Ovary (tissue), 9 donors: ENCODE results near the gene SYVN1. TPM values are rescaled to one million over a fixed set of nuclear protein-coding genes. Genes with fewer than 3 reads are reported as not detected.

ENCODE experiments used
- DNase-seq, 5 donors: peaks; one replicate each; pipeline ENCODE4 v3.0.0-alpha.2; 2019 to 2020
- H3K27ac ChIP-seq, 2 donors: fragments of 200-600 bp; one replicate each; pipeline versions ENCODE4 v1.5.1 to v1.8.0; 2019 to 2022
- H3K27me3 ChIP-seq: fragments of 200-600 bp; one replicate; pipeline ENCODE4 v1.8.0; 2022
- H3K36me3 ChIP-seq: fragments of 200-600 bp; sonication (generic); one replicate; pipeline ENCODE4 v1.5.1; 2019
- H3K4me1 ChIP-seq: one replicate; pipeline ENCODE4 v1.8.1; 2013; ENCODE audit warnings: mild to moderate bottlenecking, moderate library complexity; ENCODE audit not compliant: insufficient read depth
- H3K4me3 ChIP-seq: fragments of 200-600 bp; sonication (generic); one replicate; pipeline ENCODE4 v1.5.1; 2017
- H3K9me3 ChIP-seq, 2 donors: fragments of 200-600 bp in 1 of 2; sonication (generic) in 1 of 2; one replicate each; pipeline versions ENCODE4 v1.5.1 to v1.8.1; 2013 to 2019; ENCODE audit warnings: mild to moderate bottlenecking in 1 of 2, moderate library complexity in 1 of 2
- EP300 ChIP-seq: sonication (generic); formaldehyde crosslinking; IDR thresholded peaks from one replicate; pipeline ENCODE4 v1.6.1; 2017; ENCODE audit warnings: antibody characterized with exemption
- POLR2A ChIP-seq: fragments of 450-650 bp; IDR thresholded peaks from one replicate; pipeline ENCODE4 v1.6.1; 2017; ENCODE audit warnings: antibody characterized with exemption, mild to moderate bottlenecking, moderate library complexity
- WGBS, 3 donors: extraction: QIAGEN DNeasy Blood & Tissue Kit in 1 of 3; methylation state at CpG; one replicate each; pipeline versions ENCODE4 v1.1.5 to v1.1.7; 2013 to 2017; 5-methylcytosine and 5-hydroxymethylcytosine counted together
- intact Hi-C, 4 donors: fragments of 100-400 bp; cut with DNase I; formaldehyde crosslinking; loops; one replicate each; pipeline versions ENCODE4 v1.11.0 to v1.15.1; 2022 to 2023
- microRNA-seq, 3 donors: library from miRNA; unstranded; fragments of <30 nt; microRNA quantifications; one replicate each; pipeline versions ENCODE4 to v1.2.0, GENCODE V29; 2019 to 2020
- polyA plus RNA-seq, 2 donors: library from polyadenylated mRNA; stranded (reverse); fragments of 200-250 nt in 1 of 2; fragments of 350-450 nt in 1 of 2; fragmentation: Illumina TruSeq in 1 of 2; extraction: RNeasy Lipid Tissue Mini Kit (QIAGEN cat#74804) in 1 of 2; gene quantifications; one replicate each; pipeline ENCODE4 v1.2.3, GENCODE V29; 2013 to 2014
- small RNA-seq: library from RNA; depleted of rRNA; stranded (forward); fragments of <200 nt; gene quantifications from one replicate; pipeline ENCODE3, GENCODE V24; 2016
- total RNA-seq, 7 donors: library from RNA; depleted of rRNA in 2 of 7; stranded (reverse); fragments of >200 nt in 2 of 7; fragmentation: NEBNext Ultra II Directional in 3 of 7; extraction: Animal tissue kit (Norgen Biotek cat#: 25700) in 3 of 7; gene quantifications; one replicate each; pipeline versions ENCODE4 v1.1.0 to v1.2.4, GENCODE V29; 2016 to 2023
- TF ChIP-seq, protein P1 (sequence below), 3 donors: fragments of 450-650 bp in 2 of 3; fragments of 200-600 bp in 1 of 3; IDR thresholded peaks; one replicate each; pipeline versions ENCODE4 v1.5.1 to v1.8.0; 2016 to 2022; ENCODE audit warnings: antibody characterized with exemption in 3 of 3, mild to moderate bottlenecking in 1 of 3
- donor health status: DM: no; HTN: no; CAD: no; lungs with moderate emphysema.
- donor health status: DM: no; HTN: no; CAD: no.
- donor health status: Bipolar disorder and iron deficiency.
- donor health status: DM: yes; HTN: yes; CAD: no.
- donor health status: DM: no; HTN: no; CAD: no.
- donor health status: DM: yes; HTN: yes; CAD: no.

Gene SYVN1
- total and polyA plus RNA-seq, 9 donors = 21.1 to 73.0 (median 53.3) TPM

DNA sequence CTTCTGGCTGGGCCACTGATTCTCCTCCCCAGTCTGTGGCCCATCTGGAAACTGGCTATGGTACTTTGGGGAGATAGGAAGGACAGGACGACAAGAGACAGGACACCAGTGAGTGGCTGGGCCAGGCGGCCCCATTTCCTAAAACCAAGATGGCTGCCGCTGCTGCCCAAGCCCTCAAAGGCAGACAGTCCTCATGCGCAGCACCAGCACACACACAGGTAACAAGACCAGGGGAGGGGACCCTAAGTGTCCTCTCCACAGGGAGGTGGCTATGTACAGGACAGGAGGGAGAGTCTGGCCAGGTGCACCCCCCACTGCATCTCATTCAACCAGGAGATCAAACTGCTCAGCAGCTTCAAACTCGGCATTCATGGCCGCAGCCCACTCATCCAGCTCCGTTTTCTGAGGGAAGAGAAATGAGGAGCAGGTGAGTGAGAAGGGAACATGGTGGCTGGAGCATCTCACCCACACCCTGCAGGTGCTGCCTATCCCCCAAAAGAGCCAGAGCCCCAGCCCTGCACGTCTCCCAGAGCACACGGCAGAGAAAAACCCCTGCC, 55.5 kb downstream of the SYVN1 start:
- H3K36me3 ChIP-seq = no peaks in the 10 kb centered on the region
- no peaks in the 10 kb centered on the region for H3K9me3 ChIP-seq
- no peak for DNase-seq
- H3K27ac ChIP-seq = no peak overlapping the region
- WGBS, 3 donors = 86 to 92% (median 87%) methylated on average over 9 of the region's 9 CpGs
- TF ChIP-seq EP300 (no peak), POLR2A (no peak)
- TF ChIP-seq, protein P1, sequence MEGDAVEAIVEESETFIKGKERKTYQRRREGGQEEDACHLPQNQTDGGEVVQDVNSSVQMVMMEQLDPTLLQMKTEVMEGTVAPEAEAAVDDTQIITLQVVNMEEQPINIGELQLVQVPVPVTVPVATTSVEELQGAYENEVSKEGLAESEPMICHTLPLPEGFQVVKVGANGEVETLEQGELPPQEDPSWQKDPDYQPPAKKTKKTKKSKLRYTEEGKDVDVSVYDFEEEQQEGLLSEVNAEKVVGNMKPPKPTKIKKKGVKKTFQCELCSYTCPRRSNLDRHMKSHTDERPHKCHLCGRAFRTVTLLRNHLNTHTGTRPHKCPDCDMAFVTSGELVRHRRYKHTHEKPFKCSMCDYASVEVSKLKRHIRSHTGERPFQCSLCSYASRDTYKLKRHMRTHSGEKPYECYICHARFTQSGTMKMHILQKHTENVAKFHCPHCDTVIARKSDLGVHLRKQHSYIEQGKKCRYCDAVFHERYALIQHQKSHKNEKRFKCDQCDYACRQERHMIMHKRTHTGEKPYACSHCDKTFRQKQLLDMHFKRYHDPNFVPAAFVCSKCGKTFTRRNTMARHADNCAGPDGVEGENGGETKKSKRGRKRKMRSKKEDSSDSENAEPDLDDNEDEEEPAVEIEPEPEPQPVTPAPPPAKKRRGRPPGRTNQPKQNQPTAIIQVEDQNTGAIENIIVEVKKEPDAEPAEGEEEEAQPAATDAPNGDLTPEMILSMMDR (IDR thresholded peaks at IDR 0.05) = no peak
- intact Hi-C loops = no loop called here
- no peaks in the 10 kb centered on the region for H3K27me3 ChIP-seq
- peaks cover 4% of the 10 kb centered on the region for H3K4me1 ChIP-seq
- no peak overlapping the region for H3K4me3 ChIP-seq

DNA sequence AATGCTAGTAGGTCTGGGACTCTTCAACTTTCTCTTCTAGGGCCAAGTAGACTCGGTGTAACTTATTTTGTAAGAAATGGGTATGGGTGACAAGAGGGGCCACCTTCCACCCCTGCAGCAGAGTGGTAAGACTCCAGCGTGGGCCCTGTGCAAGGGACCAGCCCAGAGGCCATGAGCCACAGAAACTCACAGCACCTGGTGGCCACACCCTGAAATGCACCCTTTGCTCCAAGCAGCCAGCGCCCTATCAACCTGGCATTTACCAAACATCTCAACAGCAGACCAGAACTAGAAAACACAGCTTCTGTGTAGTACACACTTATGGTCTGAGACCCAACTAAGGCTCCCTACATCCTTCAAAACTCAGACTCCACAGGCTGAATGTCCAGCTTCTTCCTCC, 56.2 kb downstream of the SYVN1 start:
- H3K4me1 ChIP-seq = no peaks in the 10 kb centered on the region
- WGBS, 3 donors = 67 to 71% (median 69%) methylated on average over 3 of the region's 3 CpGs
- intact Hi-C loops = no loop called here
- no peak overlapping the region for H3K27ac ChIP-seq
- H3K27me3 ChIP-seq = no peaks in the 10 kb centered on the region
- TF ChIP-seq EP300 (no peak), POLR2A (no peak)
- TF ChIP-seq, protein P1 (IDR thresholded peaks at IDR 0.05) = no peak
- no peak for DNase-seq
- no peak overlapping the region for H3K4me3 ChIP-seq
- H3K36me3 ChIP-seq = no peaks in the 10 kb centered on the region
- no peaks in the 10 kb centered on the region for H3K9me3 ChIP-seq

DNA sequence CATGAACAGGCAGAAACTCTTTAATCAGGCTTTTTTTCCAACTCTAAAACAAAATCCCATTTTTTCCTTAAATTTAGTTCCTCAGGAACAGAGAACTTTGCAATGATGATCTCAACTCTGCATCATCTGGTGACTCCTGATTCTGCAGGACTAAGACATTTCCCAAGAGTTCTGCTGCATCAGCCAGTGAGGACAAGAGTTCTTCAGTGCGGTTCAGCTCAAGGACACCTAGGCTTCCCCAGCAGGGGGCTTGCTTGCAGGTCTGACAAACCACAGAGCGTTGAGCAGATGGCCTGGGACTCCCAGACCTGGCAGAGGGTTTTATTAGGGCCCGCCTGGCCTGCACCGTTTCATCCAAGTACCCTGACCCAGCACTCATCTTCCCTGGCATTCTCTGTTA, 56.9 kb downstream of the SYVN1 start:
- H3K27ac ChIP-seq = no peak overlapping the region
- H3K9me3 ChIP-seq = no peaks in the 10 kb centered on the region
- H3K4me3 ChIP-seq = no peak overlapping the region
- WGBS, 3 donors = 56 to 60% (median 59%) methylated on average over 4 of the region's 4 CpGs
- TF ChIP-seq EP300 = no peak
- TF ChIP-seq, protein P1 (IDR thresholded peaks at IDR 0.05) = no peak
- TF ChIP-seq POLR2A = no peak
- no peak for DNase-seq
- H3K27me3 ChIP-seq = no peaks in the 10 kb centered on the region
- intact Hi-C loops = no loop called here
- H3K36me3 ChIP-seq = no peaks in the 10 kb centered on the region
- H3K4me1 ChIP-seq = no peaks in the 10 kb centered on the region

Small RNA genes within 50 kb of the gene (microRNA-seq; reads per million reads assigned to microRNA genes)
- gene MIR6751 = 0 to 0.18 (median 0) reads per million in 3 donors

Small RNA genes within 50 kb of the gene (small RNA-seq; reads per million reads assigned to genes)
- gene HIGD1AP10 (not detected), gene PDCL2P2 (not detected), gene RNU2-23P (0.15 reads per million)

Other genes with a start within 250 kb of the SYVN1 start
- 10 to 100 TPM; 22.2 to 40.1 (median 30.4) TPM for gene ATG2A, start 217.3 kb downstream of the SYVN1 start, total RNA-seq
- gene ATG2A, start 217.3 kb downstream of the SYVN1 start, polyA plus RNA-seq = 10 to 100 TPM in 1 of 2 donors, 1 to 10 TPM in 1; 2.2 to 23.4 TPM
- gene PPP2R5B, start 209.8 kb downstream of the SYVN1 start, total RNA-seq = 10 to 100 TPM in 5 of 7 donors, 1 to 10 TPM in 2; 9.0 to 12.8 (median 12.2) TPM
- gene PPP2R5B, start 209.8 kb downstream of the SYVN1 start, polyA plus RNA-seq = 10 to 100 TPM in 1 of 2 donors, 1 to 10 TPM in 1; 8.0 to 16.2 TPM
- 1 to 10 TPM in 3 of 7 donors, under 1 TPM in 3, not detected in 1; 0.45 to 1.6 (median 0.88) TPM for gene GPHA2, start 198.6 kb downstream of the SYVN1 start, total RNA-seq
- under 1 TPM in 1 of 2 donors, not detected in 1; 0.58 TPM for gene GPHA2, start 198.6 kb downstream of the SYVN1 start, polyA plus RNA-seq
- gene MAJIN, start 162.4 kb downstream of the SYVN1 start, total RNA-seq = under 1 TPM in 1 of 7 donors, not detected in 6; 0.46 TPM
- gene MAJIN, start 162.4 kb downstream of the SYVN1 start, polyA plus RNA-seq = not detected
- 1 to 10 TPM; 1.4 to 3.4 (median 2.3) TPM for gene BATF2, start 137.5 kb downstream of the SYVN1 start, total RNA-seq
- 1 to 10 TPM; 1.5 to 2.8 TPM for gene BATF2, start 137.5 kb downstream of the SYVN1 start, polyA plus RNA-seq
- 100 to 1,000 TPM in 4 of 7 donors, 10 to 100 TPM in 3; 77.3 to 147 (median 101) TPM for gene ARL2, start 120.4 kb downstream of the SYVN1 start, total RNA-seq
- gene ARL2, start 120.4 kb downstream of the SYVN1 start, polyA plus RNA-seq = 10 to 100 TPM; 60.9 to 86.3 TPM
- 10 to 100 TPM; 10.2 to 30.5 (median 19.9) TPM for gene SNX15, start 107.1 kb downstream of the SYVN1 start, total RNA-seq
- gene SNX15, start 107.1 kb downstream of the SYVN1 start, polyA plus RNA-seq = 10 to 100 TPM; 15.0 to 23.8 TPM
- 10 to 100 TPM in 2 of 7 donors, 1 to 10 TPM in 5; 7.3 to 11.6 (median 8.5) TPM for gene SAC3D1, start 93.3 kb downstream of the SYVN1 start, total RNA-seq
- gene SAC3D1, start 93.3 kb downstream of the SYVN1 start, polyA plus RNA-seq = 1 to 10 TPM; 1.1 to 7.6 TPM
- 10 to 100 TPM; 12.1 to 33.7 (median 17.6) TPM for gene NAALADL1, start 76.0 kb downstream of the SYVN1 start, total RNA-seq
- gene NAALADL1, start 76.0 kb downstream of the SYVN1 start, polyA plus RNA-seq = 10 to 100 TPM in 1 of 2 donors, 1 to 10 TPM in 1; 7.1 to 33.2 TPM
- 1 to 10 TPM in 2 of 7 donors, under 1 TPM in 4, not detected in 1; 0.38 to 2.8 (median 0.52) TPM for gene CDCA5, start 50.5 kb downstream of the SYVN1 start, total RNA-seq
- 1 to 10 TPM; 1.0 to 1.2 TPM for gene CDCA5, start 50.5 kb downstream of the SYVN1 start, polyA plus RNA-seq
- 10 to 100 TPM; 30.5 to 41.6 (median 35.1) TPM for gene ZFPL1, start 50.3 kb downstream of the SYVN1 start, total RNA-seq
- gene ZFPL1, start 50.3 kb downstream of the SYVN1 start, polyA plus RNA-seq = 10 to 100 TPM; 11.2 to 44.8 TPM
- gene VPS51, start 38.3 kb downstream of the SYVN1 start, total RNA-seq = 100 to 1,000 TPM; 149 to 543 (median 231) TPM
- gene VPS51, start 38.3 kb downstream of the SYVN1 start, polyA plus RNA-seq = 100 to 1,000 TPM in 1 of 2 donors, 10 to 100 TPM in 1; 51.1 to 221 TPM
- 100 to 1,000 TPM in 1 of 7 donors, 10 to 100 TPM in 6; 30.0 to 170 (median 63.6) TPM for gene TM7SF2, start 22.6 kb downstream of the SYVN1 start, total RNA-seq
- gene TM7SF2, start 22.6 kb downstream of the SYVN1 start, polyA plus RNA-seq = 100 to 1,000 TPM in 1 of 2 donors, 10 to 100 TPM in 1; 88.8 to 128 TPM
- 10 to 100 TPM; 10.0 to 33.7 (median 13.4) TPM for gene ZNHIT2, start 16.8 kb downstream of the SYVN1 start, total RNA-seq
- 10 to 100 TPM in 1 of 2 donors, not detected in 1; 13.1 TPM for gene ZNHIT2, start 16.8 kb downstream of the SYVN1 start, polyA plus RNA-seq
- 1,000 to 10,000 TPM; 1,141 to 2,272 (median 1,835) TPM for gene FAU, start 12.4 kb downstream of the SYVN1 start, total RNA-seq
- 1,000 to 10,000 TPM; 1,053 to 1,798 TPM for gene FAU, start 12.4 kb downstream of the SYVN1 start, polyA plus RNA-seq
- gene MRPL49, start 12.2 kb downstream of the SYVN1 start, total RNA-seq = 10 to 100 TPM; 47.1 to 61.8 (median 50.4) TPM
- gene MRPL49, start 12.2 kb downstream of the SYVN1 start, polyA plus RNA-seq = 100 to 1,000 TPM in 1 of 2 donors, 10 to 100 TPM in 1; 64.0 to 106 TPM
- not detected for gene SPDYC, start 35.7 kb upstream of the SYVN1 start, total RNA-seq
- under 1 TPM in 1 of 2 donors, not detected in 1; 0.07 TPM for gene SPDYC, start 35.7 kb upstream of the SYVN1 start, polyA plus RNA-seq
- gene CAPN1, start 47.4 kb upstream of the SYVN1 start, total RNA-seq = 100 to 1,000 TPM in 6 of 7 donors, 10 to 100 TPM in 1; 99.0 to 178 (median 128) TPM
- gene CAPN1, start 47.4 kb upstream of the SYVN1 start, polyA plus RNA-seq = 10 to 100 TPM; 20.0 to 67.4 TPM
- 10 to 100 TPM in 3 of 7 donors, 1 to 10 TPM in 4; 4.5 to 10.4 (median 8.6) TPM for gene POLA2, start 127.4 kb upstream of the SYVN1 start, total RNA-seq
- 10 to 100 TPM in 1 of 2 donors, 1 to 10 TPM in 1; 8.6 to 13.3 TPM for gene POLA2, start 127.4 kb upstream of the SYVN1 start, polyA plus RNA-seq
- gene CDC42EP2, start 180.3 kb upstream of the SYVN1 start, total RNA-seq = 10 to 100 TPM; 13.7 to 46.9 (median 20.1) TPM
- 1 to 10 TPM in 1 of 2 donors, under 1 TPM in 1; 0.48 to 8.0 TPM for gene CDC42EP2, start 180.3 kb upstream of the SYVN1 start, polyA plus RNA-seq
- 10 to 100 TPM; 49.7 to 99.1 (median 85.4) TPM for gene DPF2, start 199.3 kb upstream of the SYVN1 start, total RNA-seq
- 10 to 100 TPM; 52.0 to 78.4 TPM for gene DPF2, start 199.3 kb upstream of the SYVN1 start, polyA plus RNA-seq
- gene TIGD3, start 220.2 kb upstream of the SYVN1 start, total RNA-seq = under 1 TPM in 6 of 7 donors, not detected in 1; 0.11 to 0.72 (median 0.34) TPM
- under 1 TPM in 1 of 2 donors, not detected in 1; 0.31 TPM for gene TIGD3, start 220.2 kb upstream of the SYVN1 start, polyA plus RNA-seq
- 1 to 10 TPM; 3.2 to 8.7 (median 4.6) TPM for gene SLC25A45, start 248.1 kb upstream of the SYVN1 start, total RNA-seq
- 1 to 10 TPM; 2.7 to 3.4 TPM for gene SLC25A45, start 248.1 kb upstream of the SYVN1 start, polyA plus RNA-seq